T-helper 2 cell treated with Interferon-gamma antibody and Interleukin-4, amounts not matched to agents 5 μg/mL and 100 μg/mL, for 36 hours (primary cell): ENCODE results near the gene SERTAD1.
"Not testable (repeated sequence)": the region's sequence is repeated elsewhere in the genome, so short reads cannot be mapped to it uniquely, and the experiment has no call there.

Experiments
- DNase-seq: peaks from one replicate; pipeline ENCODE4 v3.0.0; 2021; ENCODE audit warnings: low spot score
- H3K27ac Mint-ChIP-seq: one replicate; pipeline ENCODE4 v1.8.0; 2021; ENCODE audit warnings: mild to moderate bottlenecking, mixed read lengths
- H3K27me3 Mint-ChIP-seq: one replicate; pipeline ENCODE4 v1.8.0; 2021; ENCODE audit warnings: low read depth, mixed read lengths
- H3K36me3 Mint-ChIP-seq: one replicate; pipeline ENCODE4 v1.8.0; 2021; ENCODE audit warnings: low read depth, mixed read lengths
- H3K4me1 Mint-ChIP-seq: one replicate; pipeline ENCODE4 v1.8.0; 2021; ENCODE audit warnings: low read depth, mixed read lengths
- H3K4me3 Mint-ChIP-seq: one replicate; pipeline ENCODE4 v1.8.0; 2022; ENCODE audit warnings: mild to moderate bottlenecking, moderate library complexity, mixed read lengths
- H3K9me3 Mint-ChIP-seq: one replicate; pipeline ENCODE4 v1.8.0; 2021; ENCODE audit warnings: mixed read lengths

The SERTAD1 gene

GRCh38 chr19:40461669-40462221 lies 36.0 kb upstream of the SERTAD1 start:
- Mint-ChIP-seq H3K9me3 (no peaks in the 10 kb centered on the region), H3K4me3 (no peak overlapping the region), H3K27ac (no peak overlapping the region), H3K27me3 (peaks cover 9% of the 10 kb centered on the region), H3K4me1 (peaks cover 22% of the 10 kb centered on the region), H3K36me3 (no peaks in the 10 kb centered on the region)
- DNase-seq = no peak

DNA sequence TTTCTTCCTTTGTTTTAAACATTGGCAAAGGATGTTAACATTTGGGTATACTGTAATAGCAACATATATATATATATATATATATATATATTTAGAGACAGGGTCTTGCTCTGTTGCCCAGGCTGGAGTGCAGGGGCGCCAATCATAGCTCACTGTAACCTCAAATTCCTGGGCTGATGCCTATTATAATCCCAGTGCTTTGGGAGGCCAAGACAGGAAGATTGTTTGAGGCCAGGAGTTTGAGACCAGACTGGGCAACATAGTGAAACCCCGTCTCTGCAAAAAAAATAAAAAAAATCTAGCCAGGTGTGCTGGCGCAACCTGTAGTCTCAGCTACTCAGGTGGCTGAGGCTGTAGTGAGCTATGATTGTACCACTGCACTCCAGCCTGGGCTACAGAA lies 34.4 kb upstream of the SERTAD1 start:
- no peaks in the 10 kb centered on the region for H3K36me3 Mint-ChIP-seq
- H3K4me1 Mint-ChIP-seq = peaks cover 9% of the 10 kb centered on the region
- H3K27me3 Mint-ChIP-seq = no peaks in the 10 kb centered on the region
- H3K4me3 Mint-ChIP-seq = no peak overlapping the region
- no peak overlapping the region for H3K27ac Mint-ChIP-seq
- no peaks in the 10 kb centered on the region for H3K9me3 Mint-ChIP-seq
- no peak for DNase-seq

GRCh38 chr19:40458597-40458974 lies 32.8 kb upstream of the SERTAD1 start:
- Mint-ChIP-seq H3K27ac (no peak overlapping the region), H3K27me3 (no peaks in the 10 kb centered on the region), H3K9me3 (no peaks in the 10 kb centered on the region), H3K4me1 (peaks cover 2% of the 10 kb centered on the region), H3K4me3 (no peak overlapping the region), H3K36me3 (no peaks in the 10 kb centered on the region)
- DNase-seq = no peak

DNA sequence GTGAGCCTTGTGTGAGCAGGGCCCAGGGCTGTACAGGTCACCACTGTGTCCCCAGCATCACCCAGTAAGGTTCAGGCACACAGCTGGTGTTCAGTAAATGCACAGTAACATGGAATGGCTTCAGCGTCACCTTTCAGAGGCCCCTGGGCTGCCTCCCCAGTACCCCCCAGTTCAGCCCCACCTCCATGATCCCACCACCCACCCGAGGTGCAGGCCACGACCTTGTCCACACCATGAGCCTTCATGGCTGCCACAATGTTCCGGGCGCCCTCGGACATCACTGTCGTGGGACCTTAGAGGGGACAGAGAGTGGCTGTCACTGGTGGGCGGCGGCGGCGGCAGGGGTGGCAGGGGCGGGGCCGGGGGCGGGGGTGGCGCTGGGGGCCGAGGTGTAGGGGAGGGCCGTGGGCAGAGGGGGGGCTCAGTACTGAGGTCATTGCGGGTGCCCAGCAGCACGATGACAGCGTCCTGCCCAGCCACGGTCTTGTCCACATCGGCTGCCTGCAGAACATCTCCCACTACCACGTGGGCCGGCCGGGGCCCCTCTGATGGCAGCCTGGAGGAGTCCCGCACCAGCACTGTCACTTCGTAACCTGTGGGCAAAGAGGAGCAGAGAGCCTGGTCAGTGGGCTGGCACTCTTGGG lies 32.3 kb upstream of the SERTAD1 start:
- no peak overlapping the region for H3K4me3 Mint-ChIP-seq
- no peaks in the 10 kb centered on the region for H3K36me3 Mint-ChIP-seq

DNA sequence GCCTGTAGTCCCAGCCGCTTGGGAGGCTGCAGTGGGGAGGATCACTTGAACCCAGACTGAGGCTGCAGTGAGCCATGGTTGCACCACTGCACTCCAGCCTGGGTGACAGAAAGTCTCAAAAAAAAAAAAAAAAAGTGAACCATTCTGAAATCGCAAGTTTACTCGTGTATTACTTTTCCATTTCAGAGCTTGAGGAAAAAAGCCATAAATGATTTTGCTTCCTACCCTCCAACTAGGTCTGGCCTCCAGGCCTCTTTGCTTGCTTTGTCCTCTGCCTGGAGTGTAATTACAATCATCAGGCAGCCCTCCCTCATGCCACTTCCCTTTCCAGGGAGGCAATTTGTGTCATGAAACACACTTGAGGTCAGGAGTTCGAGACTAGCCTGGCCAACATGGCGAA lies 31.3 kb upstream of the SERTAD1 start:
- H3K9me3 Mint-ChIP-seq = no peaks in the 10 kb centered on the region

More for the DNA sequence above, 32.3 kb upstream of the SERTAD1 start:
- Mint-ChIP-seq H3K9me3 (no peaks in the 10 kb centered on the region), H3K27ac (no peak overlapping the region), H3K27me3 (no peaks in the 10 kb centered on the region), H3K4me1 (peaks cover 2% of the 10 kb centered on the region)
- no peak for DNase-seq

DNA sequence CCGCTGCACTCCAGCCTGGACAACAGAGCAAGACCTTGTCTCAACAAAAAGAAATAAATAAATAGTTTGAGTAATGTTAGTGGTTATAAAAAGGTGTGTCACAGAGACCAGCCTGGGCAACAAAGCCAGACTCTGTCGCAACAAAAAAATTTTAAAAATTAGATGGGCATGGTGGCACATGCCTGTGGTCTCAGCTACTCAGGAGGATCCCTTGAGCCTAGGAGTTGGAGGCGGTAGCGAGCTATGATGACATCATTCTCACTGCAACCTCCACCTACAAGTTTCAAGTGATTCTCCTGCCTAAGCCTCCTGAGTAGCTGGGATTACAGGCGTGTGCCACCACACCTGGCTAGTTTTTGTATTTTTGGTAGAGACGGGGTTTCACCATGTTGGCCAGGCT lies 28.2 kb upstream of the SERTAD1 start:
- H3K9me3 Mint-ChIP-seq, H3K4me1 Mint-ChIP-seq, DNase-seq, H3K36me3 Mint-ChIP-seq, H3K27ac Mint-ChIP-seq, H3K27me3 Mint-ChIP-seq, H3K4me3 Mint-ChIP-seq: not testable (repeated sequence)

More for the DNA sequence above, 31.3 kb upstream of the SERTAD1 start:
- no peak for DNase-seq
- H3K4me3 Mint-ChIP-seq = no peak overlapping the region
- no peaks in the 10 kb centered on the region for H3K27me3 Mint-ChIP-seq
- H3K27ac Mint-ChIP-seq = no peak overlapping the region
- H3K4me1 Mint-ChIP-seq = peaks cover 2% of the 10 kb centered on the region
- no peaks in the 10 kb centered on the region for H3K36me3 Mint-ChIP-seq

GRCh38 chr19:40453151-40453735 lies 27.5 kb upstream of the SERTAD1 start:
- DNase-seq = no peak
- Mint-ChIP-seq H3K4me3 (no peak overlapping the region), H3K9me3 (no peaks in the 10 kb centered on the region), H3K4me1 (no peaks in the 10 kb centered on the region), H3K36me3 (no peaks in the 10 kb centered on the region), H3K27ac (no peak overlapping the region), H3K27me3 (no peaks in the 10 kb centered on the region)

DNA sequence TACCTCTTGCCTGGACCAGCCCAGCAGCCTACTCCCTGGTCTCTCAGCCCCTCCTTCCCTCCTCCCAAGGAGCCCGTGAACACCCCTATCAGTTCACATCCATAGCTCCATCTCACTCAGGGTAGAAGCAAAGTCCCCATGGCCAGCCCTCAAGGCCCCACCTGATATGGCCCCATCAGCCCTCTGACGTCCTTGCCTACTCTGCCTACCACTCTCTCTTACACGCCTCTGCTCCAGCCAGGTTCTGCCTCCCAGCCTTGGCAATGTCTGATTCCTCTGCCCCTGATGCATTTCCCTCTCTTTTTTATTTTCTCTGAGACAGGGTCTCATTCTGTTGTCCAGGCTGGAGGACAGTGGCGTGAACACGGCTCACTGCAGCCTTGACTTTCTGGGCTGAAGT lies 26.2 kb upstream of the SERTAD1 start:
- Mint-ChIP-seq H3K27ac (no peak overlapping the region), H3K4me3 (no peak overlapping the region), H3K36me3 (no peaks in the 10 kb centered on the region), H3K4me1 (no peaks in the 10 kb centered on the region), H3K9me3 (no peaks in the 10 kb centered on the region), H3K27me3 (no peaks in the 10 kb centered on the region)
- no peak for DNase-seq

DNA sequence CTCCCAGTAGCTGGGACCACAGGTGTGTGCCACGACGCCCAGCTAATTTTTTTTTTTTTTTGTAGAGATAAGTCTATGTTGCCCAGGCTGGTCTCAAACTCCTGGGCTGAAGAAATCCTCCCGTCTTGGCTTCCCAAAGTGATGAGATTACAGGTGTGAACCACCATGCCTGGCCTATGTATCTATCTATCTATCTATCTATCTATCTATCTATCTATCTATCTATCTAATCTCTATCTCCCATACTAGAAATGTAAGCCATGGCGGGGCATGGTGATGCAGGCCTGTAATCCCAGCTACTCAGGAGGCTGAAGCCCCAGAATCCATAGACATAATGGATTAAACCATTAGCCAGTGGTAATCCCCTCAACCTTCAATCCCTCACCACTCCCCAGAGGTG lies 24.9 kb upstream of the SERTAD1 start:
- DNase-seq = no peak
- H3K36me3 Mint-ChIP-seq = no peaks in the 10 kb centered on the region
- H3K27me3 Mint-ChIP-seq = no peaks in the 10 kb centered on the region
- no peak overlapping the region for H3K4me3 Mint-ChIP-seq
- peaks cover under 1% of the 10 kb centered on the region for H3K4me1 Mint-ChIP-seq
- H3K27ac Mint-ChIP-seq = no peak overlapping the region
- no peaks in the 10 kb centered on the region for H3K9me3 Mint-ChIP-seq

GRCh38 chr19:40449506-40449905 lies 23.7 kb upstream of the SERTAD1 start:
- DNase-seq = no peak
- no peak overlapping the region for H3K4me3 Mint-ChIP-seq
- H3K36me3 Mint-ChIP-seq = no peaks in the 10 kb centered on the region
- no peaks in the 10 kb centered on the region for H3K9me3 Mint-ChIP-seq
- peaks cover 6% of the 10 kb centered on the region for H3K4me1 Mint-ChIP-seq
- H3K27me3 Mint-ChIP-seq = no peaks in the 10 kb centered on the region
- H3K27ac Mint-ChIP-seq = no peak overlapping the region

DNA sequence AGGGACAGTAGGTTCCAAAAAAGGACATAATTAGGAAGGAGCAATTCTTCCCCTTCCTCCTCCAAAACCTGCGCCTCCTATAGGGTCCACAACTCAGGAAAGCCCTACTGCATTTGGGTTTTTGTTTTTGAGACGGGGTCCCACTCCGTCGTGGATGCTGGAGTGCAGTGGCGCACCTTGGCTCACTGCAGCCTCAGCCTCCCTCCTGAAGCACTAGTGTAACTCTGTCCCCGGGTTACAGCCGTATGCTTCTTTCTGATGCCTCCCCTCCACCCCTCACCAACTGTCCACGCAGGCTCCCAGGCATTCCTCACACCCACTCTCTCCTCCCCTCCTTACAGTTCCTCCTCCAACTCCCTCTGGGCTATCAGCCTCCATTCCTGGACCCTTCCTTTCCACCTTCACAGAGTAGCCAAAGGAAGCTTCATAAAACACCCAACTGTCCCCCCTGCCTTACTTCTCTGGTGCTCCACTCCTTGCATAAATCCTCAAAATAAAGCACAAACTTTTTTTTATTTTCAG lies 20.5 kb upstream of the SERTAD1 start:
- H3K27me3 Mint-ChIP-seq = no peaks in the 10 kb centered on the region
- no peaks in the 10 kb centered on the region for H3K9me3 Mint-ChIP-seq
- peak overlapping the region; percentile 60 for H3K27ac Mint-ChIP-seq
- H3K36me3 Mint-ChIP-seq = no peaks in the 10 kb centered on the region
- peaks cover 17% of the 10 kb centered on the region for H3K4me1 Mint-ChIP-seq
- H3K4me3 Mint-ChIP-seq = peak overlapping the region; percentile 34
- DNase-seq = no peak

- Mint-ChIP-seq H3K36me3 (peaks cover 5% of the 10 kb centered on the region), H3K27me3 (no peaks in the 10 kb centered on the region), H3K27ac (no peak overlapping the region), H3K9me3 (no peaks in the 10 kb centered on the region), H3K4me1 (peaks cover 17% of the 10 kb centered on the region), H3K4me3 (peak overlapping the region; percentile 54)
- no peak for DNase-seq
These were observed 20.0 kb upstream of the SERTAD1 start for GRCh38 chr19:40445780-40446262.

- H3K27ac Mint-ChIP-seq = peak overlapping the region; percentile 92
- H3K4me1 Mint-ChIP-seq = peaks cover 17% of the 10 kb centered on the region
- no peaks in the 10 kb centered on the region for H3K9me3 Mint-ChIP-seq
- H3K4me3 Mint-ChIP-seq = peak overlapping the region; percentile 99
- peaks cover 7% of the 10 kb centered on the region for H3K36me3 Mint-ChIP-seq
- DNase-seq = no peak
- H3K27me3 Mint-ChIP-seq = no peaks in the 10 kb centered on the region
These were observed 19.1 kb upstream of the SERTAD1 start for GRCh38 chr19:40444825-40445312.

DNA sequence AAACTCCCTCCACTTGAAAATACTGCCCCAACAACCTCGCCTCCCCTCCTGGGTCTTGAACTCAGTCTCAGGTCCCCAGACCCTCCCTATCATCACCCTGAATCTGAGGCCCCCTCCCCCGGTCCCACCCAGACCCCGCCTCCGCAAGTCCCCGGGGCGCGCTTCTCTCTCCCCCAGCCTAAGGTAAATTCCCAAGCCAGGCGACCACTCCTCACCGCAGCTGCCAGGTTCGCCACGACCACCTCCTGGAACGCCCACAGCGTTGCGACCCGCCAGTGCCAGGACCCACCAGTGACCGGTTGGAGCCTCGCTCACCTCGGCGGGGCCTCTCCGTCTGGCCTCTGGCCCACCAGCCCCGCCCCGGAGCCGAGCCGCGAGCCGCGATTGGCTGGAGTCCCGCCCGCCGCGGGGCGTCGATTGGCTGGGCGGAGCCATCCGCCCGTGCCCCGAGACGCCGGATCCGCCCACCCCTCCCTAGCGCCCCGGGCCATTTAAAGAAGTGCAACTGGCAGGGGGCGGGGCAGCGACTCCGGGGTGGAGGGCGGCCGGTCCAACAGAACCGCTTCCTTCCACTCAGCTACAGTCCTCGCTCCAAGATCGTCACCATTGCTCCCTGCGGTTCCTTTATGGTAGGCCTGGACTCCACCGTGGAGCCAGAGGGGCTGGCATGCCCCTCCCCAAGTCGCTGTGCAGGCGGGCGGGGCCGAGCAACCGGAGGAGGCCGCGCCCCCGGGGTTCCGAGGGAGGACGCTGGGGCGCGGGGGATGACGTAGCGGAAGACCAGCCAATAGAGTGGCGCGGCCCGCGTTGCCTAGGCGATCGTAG lies 18.4 kb upstream of the SERTAD1 start, which contains the start of gene SERTAD3:
Gene SERTAD3 (minus strand): TSS at position 336 of the 825 bp plus-strand sequence. CDS start 2,255 bp downstream, outside the sequence.
- no peaks in the 10 kb centered on the region for H3K9me3 Mint-ChIP-seq
- no peaks in the 10 kb centered on the region for H3K27me3 Mint-ChIP-seq
- peak within 1 kb of the TSS; percentile 99 for H3K4me3 Mint-ChIP-seq
- H3K4me1 Mint-ChIP-seq = peaks cover 17% of the 10 kb centered on the region
- H3K36me3 Mint-ChIP-seq = peaks cover 7% of the 10 kb centered on the region
- DNase-seq = peak; percentile 98
- H3K27ac Mint-ChIP-seq = peak within 1 kb of the TSS; percentile 98
